K562 (cell line): ENCODE results near the gene MCM9. TPM values are rescaled to one million over a fixed set of nuclear protein-coding genes. Genes with fewer than 3 reads are reported as not detected.
A peak's percentile ranks its signal among the peaks of the same experiment; 100 is the strongest.

Experiments
- ATAC-seq: fragments of 200-7000 bp; cut with Tn5 transposase; 3 replicates; pipeline ENCODE4 v1.9.1; 2020; ENCODE audit warnings: moderate library complexity
- BruUV-seq: library from RNA; stranded (reverse); fragments of 400-500 nt; replicated peaks from 2 replicates; lab custom pipeline; 2021; lab: Mats Ljungman, UMichigan
- CTCF ChIA-PET: fragments of 300-600 bp; formaldehyde crosslinking; extraction: SDS; loops from one replicate; lab custom pipeline; 2021; ENCODE audit warnings: low intra/inter-chr PET ratio; lab: Yijun Ruan, JAX
- POLR2A ChIA-PET: fragments of 300-600, 350-650 bp; sonication (Branson Sonifier 250); formaldehyde crosslinking; extraction: SDS; loops from one replicate; lab custom pipeline; 2021; ENCODE audit warnings: antibody characterized with exemption, inconsistent platforms; lab: Yijun Ruan, JAX
- DNase-seq, 4 experiments: peaks; one replicate each; pipeline versions ENCODE4 v3.0.0 to v3.0.0-alpha.2; 2011 to 2018; ENCODE audit warnings: low spot score in 3 of 4, mixed read lengths in 3 of 4; ENCODE audit errors: extremely low read depth in 1 of 4
- FAIRE-seq: peaks from 2 replicates; lab custom pipeline; 2011; peaks lifted over from hg19 to GRCh38; lab: Jason Lieb, UNC
- H2AFZ ChIP-seq: 2 replicates; pipeline ENCODE4 v1.6.0; 2011; ENCODE audit warnings: low read depth, low read length, control low read depth, inconsistent platforms
- H3K27ac ChIP-seq: fragments of 200-600 bp; 3 replicates; pipeline ENCODE4 v1.8.0; 2011; ENCODE audit warnings: low read depth, mild to moderate bottlenecking, control low read depth, inconsistent platforms, low read length, moderate library complexity, mixed read lengths; ENCODE audit errors: extremely low read depth
- H3K27me3 ChIP-seq, 2 experiments: fragments of 300-600 bp in 1 of 2; 2 replicates in 1 of 2; 3 replicates in 1 of 2; pipeline versions ENCODE4 v1.6.0 to v1.8.0; 2011; ENCODE audit warnings: inconsistent platforms in 2 of 2, low read length in 2 of 2, mild to moderate bottlenecking in 1 of 2, mixed read lengths in 1 of 2, moderate library complexity in 1 of 2; ENCODE audit not compliant: control insufficient read depth in 2 of 2, insufficient read depth in 2 of 2
- H3K36me3 ChIP-seq: fragments of 300-600 bp; 3 replicates; pipeline ENCODE4 v1.8.0; 2011; ENCODE audit warnings: mild to moderate bottlenecking, low read length, inconsistent platforms; ENCODE audit not compliant: control insufficient read depth, insufficient read depth
- H3K4me1 ChIP-seq, 2 experiments: fragments of 200-600 bp in 1 of 2; replicated peaks in 1 of 2; 2 replicates in 1 of 2; 3 replicates in 1 of 2; pipeline versions ENCODE4 v1.5.1 to v1.8.0; 2011; ENCODE audit warnings: inconsistent platforms in 2 of 2, low read length in 2 of 2, mild to moderate bottlenecking in 1 of 2, mixed read lengths in 1 of 2, moderate library complexity in 1 of 2; ENCODE audit not compliant: control insufficient read depth in 2 of 2, insufficient read depth in 2 of 2
- H3K4me2 ChIP-seq: 2 replicates; pipeline ENCODE4 v1.6.1; 2011; ENCODE audit warnings: low read length, control low read depth, inconsistent platforms, mixed read lengths; ENCODE audit not compliant: insufficient read depth
- H3K4me3 ChIP-seq: fragments of 200-600 bp; sonication (generic), shearing (Covaris generic); 2 replicates; pipeline ENCODE4 v1.5.1; 2016; ENCODE audit warnings: control low read depth, inconsistent platforms
- H3K79me2 ChIP-seq: fragments of 200-600 bp; 3 replicates; pipeline ENCODE4 v1.8.0; 2011; ENCODE audit warnings: low read length, inconsistent platforms; ENCODE audit not compliant: control insufficient read depth, insufficient read depth
- H3K9ac ChIP-seq, 2 experiments: 2 replicates each; pipeline versions ENCODE4 v1.6.0 to v1.6.1; 2011; ENCODE audit warnings: low read depth in 2 of 2, low read length in 2 of 2, control low read depth in 1 of 2, inconsistent platforms in 1 of 2, mild to moderate bottlenecking in 1 of 2, mixed read lengths in 1 of 2; ENCODE audit not compliant: insufficient read depth in 1 of 2
- H3K9me1 ChIP-seq: one replicate; pipeline ENCODE4 v1.6.0; 2011; ENCODE audit warnings: inconsistent platforms, mild to moderate bottlenecking, low read length, moderate library complexity; ENCODE audit not compliant: control insufficient read depth, insufficient read depth
- H3K9me3 ChIP-seq: replicated peaks from 2 replicates; pipeline ENCODE4 v1.5.1; 2011; ENCODE audit warnings: low read depth, low read length, inconsistent platforms; ENCODE audit not compliant: control insufficient read depth, insufficient read depth
- H4K20me1 ChIP-seq: replicated peaks from 2 replicates; pipeline ENCODE4 v1.6.1; 2011; ENCODE audit warnings: low read length, inconsistent platforms, mixed read lengths; ENCODE audit not compliant: control insufficient read depth, insufficient read depth
- GABPB2 ChIP-seq: fragments of 250-450 bp; sonication (Bioruptor Pico); conservative IDR thresholded peaks from 2 replicates; pipeline ENCODE4 v1.5.1; 2021; ENCODE audit warnings: mild to moderate bottlenecking
- TARDBP ChIP-seq: fragments of 450-650 bp; IDR thresholded peaks from 2 replicates; pipeline ENCODE4 v1.6.1; 2016
- WGBS: fragments of 100-300 bp; shearing (Covaris generic); methylation state at CpG from one replicate; pipeline ENCODE4 v1.1.6; 2016; ENCODE audit warnings: low coverage, mixed read lengths; ENCODE audit not compliant: insufficient coverage; ENCODE audit errors: missing lambda C conversion rate; 5-methylcytosine and 5-hydroxymethylcytosine counted together
- in situ Hi-C: fragments of 300-500 bp; cut with MboI; formaldehyde crosslinking; loops from 4 replicates; pipeline ENCODE4 v1.15.0; 2018; ENCODE audit warnings: inconsistent platforms, mixed read lengths
- intact Hi-C: fragments of 100-400 bp; cut with micrococcal nuclease; formaldehyde crosslinking; loops from 2 replicates; pipeline ENCODE4 v1.14.2; 2022
- polyA plus RNA-seq, 8 experiments: library from polyadenylated mRNA; depleted of rRNA in 4 of 8; stranded (reverse) in 5 of 8; unstranded in 3 of 8; fragments of >200 nt; fragmentation: Nextera tagmentation in 2 of 8; fragmentation: Illumina TruSeq in 1 of 8; extraction: Ambion mirVana in 2 of 8; extraction: Trizol in 1 of 8; gene quantifications; 2 replicates each; pipeline versions ENCODE4 v1.2.1 to v1.2.3, GENCODE V29; 2011 to 2014; ENCODE audit warnings: inconsistent platforms in 1 of 8, missing spikeins in 1 of 8
- total RNA-seq, 7 experiments: library from RNA; depleted of rRNA in 6 of 7; stranded (reverse); fragments of >200 nt in 6 of 7; fragmentation: Illumina TruSeq in 2 of 7; extraction: Trizol in 2 of 7; gene quantifications; 2 replicates each; pipeline versions ENCODE4 v1.2.1 to v1.2.3, GENCODE V29; 2011 to 2021; ENCODE audit warnings: low replicate concordance in 1 of 7

Gene MCM9
- total and polyA plus RNA-seq, 9 of the 15 experiments (the other 6 are each of a cell fraction or from before 2014, with no cell fraction given): 4.8 to 16.7 (median 11.6) TPM

DNA sequence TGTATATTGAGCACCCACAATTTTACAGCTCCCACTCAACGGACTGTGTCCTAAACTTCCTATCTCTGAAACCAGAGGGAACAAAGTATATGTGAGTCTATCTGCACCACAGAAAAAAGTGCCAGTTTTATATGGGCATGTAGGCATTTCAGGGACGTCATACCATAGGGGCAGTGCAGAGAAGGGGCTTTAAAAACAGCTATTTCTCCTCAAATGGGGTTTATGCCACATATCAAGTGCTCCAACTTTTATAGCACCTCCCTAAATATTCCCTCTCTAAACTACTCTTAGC, 69.9 kb downstream of the MCM9 start:
- no TSS peak for BruUV-seq
- ChIA-PET CTCF (no interaction called here), POLR2A (interaction anchor here (0.7 to 2.3 kb wide), 11 partner anchors 10 to 1274 kb away, joined by 3 to 13 read pairs (median 3); no protein-coding TSS in a partner anchor)
- 0 out of 3 replicates have a peak, but pooled peaks cover 7% of the 10 kb centered on the region for H3K79me2 ChIP-seq
- intact Hi-C loops (no loop called here), in situ Hi-C loops (no loop called here)
- no peak for TF ChIP-seq GABPB2 (CRISPR knock-in tag)
- no peak overlapping the region; the same call in 2 of the 3 replicates for H3K27ac ChIP-seq
- no peaks in the 10 kb centered on the region for H3K9me1 ChIP-seq
- no peaks in the 10 kb centered on the region for H3K27me3 ChIP-seq
- FAIRE-seq (no peak), DNase-seq (no peak), ATAC-seq (peak; percentile 30; the same call in 2 of the 3 replicates)
- H2AFZ ChIP-seq: peak overlapping the region; percentile 36; the same call in 1 of the 2 replicates
- H3K4me1 ChIP-seq: peaks cover 0 to 4% of the 10 kb centered on the region in 2 experiments; a peak in 2 of 5 replicates
- WGBS: 6% methylated on average over 2 of the region's 2 CpGs
- H4K20me1 ChIP-seq: no peaks in the 10 kb centered on the region
- no peaks in the 10 kb centered on the region for H3K36me3 ChIP-seq
- no peak overlapping the region for H3K4me3 ChIP-seq
- H3K9me3 ChIP-seq: no peaks in the 10 kb centered on the region
- no peak overlapping the region for H3K9ac ChIP-seq
- no peak overlapping the region for H3K4me2 ChIP-seq

GRCh38 chr6:118864341-118865099, 70.4 kb downstream of the MCM9 start:
- Histone ChIP-seq H4K20me1 (no peaks in the 10 kb centered on the region), H3K27ac (peak overlapping the region; percentile 32; the same call in 1 of the 3 replicates), H2AFZ (peak overlapping the region; percentile 36; the same call in 1 of the 2 replicates), H3K27me3 (no peaks in the 10 kb centered on the region), H3K79me2 (0 out of 3 replicates have a peak, but pooled peaks cover 7% of the 10 kb centered on the region), H3K9me1 (no peaks in the 10 kb centered on the region), H3K9ac (no peak overlapping the region), H3K4me2 (peak overlapping the region; percentile 16; the same call in 1 of the 2 replicates), H3K4me3 (no peak overlapping the region), H3K36me3 (no peaks in the 10 kb centered on the region), H3K9me3 (no peaks in the 10 kb centered on the region), H3K4me1 (peaks cover 0 to 4% of the 10 kb centered on the region in 2 experiments; a peak in 2 of 5 replicates)
- FAIRE-seq (peak; percentile 67), ATAC-seq (peak; percentile 53), DNase-seq (no peak)
- in situ Hi-C loops: no loop called here
- WGBS: 19% methylated on average over 7 of the region's 7 CpGs
- ChIA-PET POLR2A (interaction anchor here (0.9 to 2.3 kb wide), 9 partner anchors 10 to 68 kb away, joined by 3 to 13 read pairs (median 3); no protein-coding TSS in a partner anchor), CTCF (no interaction called here)
- TF ChIP-seq TARDBP: no peak
- no TSS peak for BruUV-seq
- intact Hi-C loops: no loop called here
